T-cell (primary cell): ENCODE measurements around the gene MCOLN3. TPM values are rescaled to one million over a fixed set of nuclear protein-coding genes. Genes with fewer than 3 reads are reported as not detected.
A peak's percentile ranks its signal among the peaks of the same experiment; 100 is the strongest.

Experiments
- ATAC-seq, 4 experiments: fragments of 200-7000 bp in 3 of 4; fragments of 150-1000 bp in 1 of 4; cut with Tn5 transposase; replicated peaks in 1 of 4; 1 replicate in 3 of 4; 2 replicates in 1 of 4; pipeline ENCODE4 v1.10.0; 2021; ENCODE audit warnings: moderate library complexity in 3 of 4, mild to moderate bottlenecking in 2 of 4, moderate number of reproducible peaks in 1 of 4
- CTCF ChIA-PET, 2 donors: fragments of 300-600 bp; sonication (Branson Sonifier 250); formaldehyde crosslinking; loops; one replicate each; lab custom pipeline; 2022; ENCODE audit warnings: antibody characterized with exemption in 2 of 2; lab: Charles Lee
- POLR2A ChIA-PET, 2 donors: fragments of 300-600 bp; sonication (Branson Sonifier 250); formaldehyde crosslinking; loops; one replicate each; lab custom pipeline; 2022; ENCODE audit warnings: antibody characterized with exemption in 2 of 2; lab: Charles Lee
- DNase-seq, 35 experiments: peaks; one replicate each; pipeline versions ENCODE4 v3.0.0 to v3.0.0-alpha.2; 2013 to 2023
- H3K27ac ChIP-seq: one replicate; pipeline ENCODE4 v1.5.1; 2013; ENCODE audit warnings: low read length
- H3K27me3 ChIP-seq, 2 experiments: replicated peaks in 1 of 2; 1 replicate in 1 of 2; 2 replicates in 1 of 2; pipeline versions ENCODE4 v1.6.1 to v1.7.0; 2013; ENCODE audit warnings: low read length in 1 of 2, mixed read lengths in 1 of 2; ENCODE audit not compliant: control insufficient read depth in 2 of 2, insufficient read depth in 2 of 2; ENCODE audit errors: extremely low read depth in 1 of 2
- H3K36me3 ChIP-seq, 2 donors: 1 replicate in 1 of 2; 2 replicates in 1 of 2; pipeline versions ENCODE4 v1.6.1 to v1.7.0; 2013; ENCODE audit warnings: low read length in 1 of 2; ENCODE audit not compliant: control insufficient read depth in 2 of 2, insufficient read depth in 1 of 2; ENCODE audit errors: extremely low read depth in 1 of 2
- H3K4me1 ChIP-seq, 2 experiments: 1 replicate in 1 of 2; 2 replicates in 1 of 2; pipeline versions ENCODE4 v1.6.1 to v1.7.0; 2013; ENCODE audit warnings: low read length in 2 of 2, mixed read lengths in 1 of 2; ENCODE audit not compliant: insufficient read depth in 2 of 2, control insufficient read depth in 1 of 2; ENCODE audit errors: extremely low read depth in 1 of 2
- H3K4me3 ChIP-seq, 2 donors: 1 replicate in 1 of 2; 2 replicates in 1 of 2; pipeline versions ENCODE4 v1.5.1 to v1.7.0; 2013; ENCODE audit warnings: mild to moderate bottlenecking in 2 of 2, low read length in 1 of 2, moderate library complexity in 1 of 2; ENCODE audit not compliant: control insufficient read depth in 1 of 2; ENCODE audit errors: extremely low read depth in 1 of 2
- H3K9me3 ChIP-seq: 2 replicates; pipeline ENCODE4 v1.7.0; 2013
- H3K27ac Mint-ChIP-seq, 2 donors: one replicate each; pipeline ENCODE4 v1.8.0; 2020 to 2021; ENCODE audit warnings: mild to moderate bottlenecking in 2 of 2, mixed read lengths in 2 of 2
- H3K27me3 Mint-ChIP-seq, 2 donors: one replicate each; pipeline ENCODE4 v1.8.0; 2021 to 2022; ENCODE audit warnings: mixed read lengths in 2 of 2
- H3K36me3 Mint-ChIP-seq: one replicate; pipeline ENCODE4 v1.8.0; 2021; ENCODE audit warnings: mixed read lengths
- H3K4me1 Mint-ChIP-seq, 3 donors: one replicate each; pipeline ENCODE4 v1.8.0; 2020 to 2022; ENCODE audit warnings: mixed read lengths in 3 of 3, mild to moderate bottlenecking in 1 of 3
- H3K4me3 Mint-ChIP-seq, 3 donors: one replicate each; pipeline ENCODE4 v1.8.0; 2020 to 2022; ENCODE audit warnings: mild to moderate bottlenecking in 3 of 3, mixed read lengths in 3 of 3, moderate library complexity in 3 of 3
- H3K9me3 Mint-ChIP-seq, 3 donors: one replicate each; pipeline ENCODE4 v1.8.0; 2020 to 2022; ENCODE audit warnings: mixed read lengths in 3 of 3
- WGBS: methylation state at CpG from one replicate; pipeline ENCODE4 v1.1.5; 2013; ENCODE audit warnings: missing lambda C conversion rate; ENCODE audit not compliant: insufficient coverage; 5-methylcytosine and 5-hydroxymethylcytosine counted together
- total RNA-seq, 35 experiments: library from RNA in 6 of 35; stranded (reverse) in 6 of 35; fragments of 120-200 nt in 1 of 35; gene quantifications; one replicate each; pipeline versions ENCODE4 v1.2.1 to v1.2.4 and lab custom pipeline; 2013 to 2026

The MCOLN3 gene
- total RNA-seq, 5 donors from 2014 or later (not counting 1 experiment from before 2014, with no cell fraction given) = 2.1 to 7.2 (median 2.8) TPM

GRCh38 chr1:85065550-85065949 lies 17.2 kb upstream of the MCOLN3 start:
- peaks cover 0 to 11% of the 10 kb centered on the region in 2 donors for H3K27me3 Mint-ChIP-seq

GRCh38 chr1:85062425-85063026 lies 14.2 kb upstream of the MCOLN3 start:
- Histone ChIP-seq H3K27ac (no peak overlapping the region), H3K27me3 (peaks cover 0 to 7% of the 10 kb centered on the region in 2 experiments), H3K9me3 (no peaks in the 10 kb centered on the region), H3K4me3 (peak overlapping the region in 1 of 2 donors; percentile 47), H3K36me3 (no peaks in the 10 kb centered on the region), H3K4me1 (peaks cover 8 to 10% of the 10 kb centered on the region in 2 experiments)
- H3K27me3 Mint-ChIP-seq = peaks cover 3 to 8% of the 10 kb centered on the region in 2 donors
- no peak for DNase-seq
- ATAC-seq = peak in 3 of 4 experiments; percentile 9 to 25 (median 10)
- H3K27ac Mint-ChIP-seq = peak overlapping the region in 1 of 2 donors; percentile 10
- CTCF ChIA-PET = interaction anchor here (0.9 to 2.8 kb wide), 4 partner anchors 118 to 197 kb away, joined by 3 to 18 read pairs (median 4); partner anchors contain the start of gene C1orf52 (in 1 of the 2)
- H3K4me1 Mint-ChIP-seq = peaks cover 14 to 16% (median 16%) of the 10 kb centered on the region in 3 donors
- POLR2A ChIA-PET = no interaction called here
- H3K36me3 Mint-ChIP-seq = no peaks in the 10 kb centered on the region
- H3K9me3 Mint-ChIP-seq = no peaks in the 10 kb centered on the region
- WGBS = 0% methylated on average over 1 of the region's 7 CpGs
- peak overlapping the region; percentile 79 to 85 (median 83) for H3K4me3 Mint-ChIP-seq

More at GRCh38 chr1:85065550-85065949, 17.2 kb upstream of the MCOLN3 start:
- H3K4me3 Mint-ChIP-seq = no peak overlapping the region
- no peak overlapping the region for H3K27ac Mint-ChIP-seq
- no peak overlapping the region for H3K27ac ChIP-seq
- peaks cover 14 to 16% (median 15%) of the 10 kb centered on the region in 3 donors for H3K4me1 Mint-ChIP-seq
- no peak for ATAC-seq
- H3K36me3 ChIP-seq = no peaks in the 10 kb centered on the region
- WGBS = no CpG with 5 or more reads among the region's 1 CpG
- peaks cover 0 to 7% of the 10 kb centered on the region in 2 experiments for H3K27me3 ChIP-seq
- H3K9me3 Mint-ChIP-seq = no peaks in the 10 kb centered on the region
- ChIA-PET CTCF (no interaction called here), POLR2A (no interaction called here)
- no peaks in the 10 kb centered on the region for H3K36me3 Mint-ChIP-seq
- H3K4me3 ChIP-seq = no peak overlapping the region
- no peaks in the 10 kb centered on the region for H3K9me3 ChIP-seq
- no peak for DNase-seq
- H3K4me1 ChIP-seq = peaks cover 8 to 10% of the 10 kb centered on the region in 2 experiments

- peaks cover 14 to 16% (median 16%) of the 10 kb centered on the region in 3 donors for H3K4me1 Mint-ChIP-seq
- H3K27ac ChIP-seq = no peak overlapping the region
- ChIA-PET POLR2A (no interaction called here), CTCF (interaction anchor here (0.9 to 2.8 kb wide), 4 partner anchors 117 to 197 kb away, joined by 3 to 18 read pairs (median 4); partner anchors contain the start of gene C1orf52 (in 1 of the 2))
- H3K36me3 Mint-ChIP-seq = no peaks in the 10 kb centered on the region
- H3K36me3 ChIP-seq = no peaks in the 10 kb centered on the region
- peaks cover 3 to 8% of the 10 kb centered on the region in 2 donors for H3K27me3 Mint-ChIP-seq
- peak; percentile 99 to 100 (median 100) for ATAC-seq
- H3K9me3 Mint-ChIP-seq = no peaks in the 10 kb centered on the region
- WGBS = 0% methylated on average over 3 of the region's 25 CpGs
- peak; percentile 50 to 96 (median 83) for DNase-seq
- peak overlapping the region; percentile 47 to 69 for H3K4me3 ChIP-seq
- H3K9me3 ChIP-seq = no peaks in the 10 kb centered on the region
- H3K4me3 Mint-ChIP-seq = peak overlapping the region; percentile 79 to 85 (median 83)
- peaks cover 8 to 10% of the 10 kb centered on the region in 2 experiments for H3K4me1 ChIP-seq
- H3K27ac Mint-ChIP-seq = peak overlapping the region; percentile 62 to 76
- H3K27me3 ChIP-seq = peaks cover 0 to 7% of the 10 kb centered on the region in 2 experiments
Measured at GRCh38 chr1:85061711-85062424, 13.6 kb upstream of the MCOLN3 start.

- CTCF ChIA-PET = interaction anchor here in 1 of 2 donors (0.7 kb wide), 1 partner anchor 913 kb away, joined by 3 read pairs; no protein-coding TSS in a partner anchor
- Mint-ChIP-seq H3K4me1 (peaks cover 14 to 16% (median 16%) of the 10 kb centered on the region in 3 donors), H3K36me3 (no peaks in the 10 kb centered on the region), H3K27ac (no peak overlapping the region), H3K9me3 (no peaks in the 10 kb centered on the region), H3K27me3 (peaks cover 3 to 8% of the 10 kb centered on the region in 2 donors), H3K4me3 (no peak overlapping the region)
- H3K36me3 ChIP-seq = no peaks in the 10 kb centered on the region
- DNase-seq (no peak), ATAC-seq (no peak)
- WGBS = 82% methylated on average over 2 of the region's 2 CpGs
- POLR2A ChIA-PET = no interaction called here
- H3K4me1 ChIP-seq = peaks cover 8 to 10% of the 10 kb centered on the region in 2 experiments
- H3K9me3 ChIP-seq = no peaks in the 10 kb centered on the region
- H3K4me3 ChIP-seq = no peak overlapping the region
- no peak overlapping the region for H3K27ac ChIP-seq
- peaks cover 0 to 7% of the 10 kb centered on the region in 2 experiments for H3K27me3 ChIP-seq
Measured at GRCh38 chr1:85060038-85060437, 11.7 kb upstream of the MCOLN3 start.

GRCh38 chr1:85059563-85059962 lies 11.3 kb upstream of the MCOLN3 start:
- Histone ChIP-seq H3K36me3 (no peaks in the 10 kb centered on the region), H3K4me1 (peaks cover 8 to 10% of the 10 kb centered on the region in 2 experiments), H3K4me3 (no peak overlapping the region), H3K27me3 (peaks cover 0 to 7% of the 10 kb centered on the region in 2 experiments), H3K9me3 (no peaks in the 10 kb centered on the region), H3K27ac (no peak overlapping the region)
- no peaks in the 10 kb centered on the region for H3K36me3 Mint-ChIP-seq
- no peak for ATAC-seq
- POLR2A ChIA-PET = no interaction called here
- WGBS = 80% methylated on average over 1 of the region's 2 CpGs
- CTCF ChIA-PET = no interaction called here
- peaks cover 3 to 8% of the 10 kb centered on the region in 2 donors for H3K27me3 Mint-ChIP-seq
- H3K9me3 Mint-ChIP-seq = no peaks in the 10 kb centered on the region
- H3K27ac Mint-ChIP-seq = no peak overlapping the region
- no peak overlapping the region for H3K4me3 Mint-ChIP-seq
- H3K4me1 Mint-ChIP-seq = peaks cover 14 to 16% (median 16%) of the 10 kb centered on the region in 3 donors
- no peak for DNase-seq

GRCh38 chr1:85058786-85059185 lies 10.5 kb upstream of the MCOLN3 start:
- Histone ChIP-seq H3K9me3 (no peaks in the 10 kb centered on the region), H3K36me3 (no peaks in the 10 kb centered on the region), H3K27me3 (peaks cover 0 to 7% of the 10 kb centered on the region in 2 experiments), H3K27ac (no peak overlapping the region), H3K4me3 (no peak overlapping the region), H3K4me1 (peaks cover 8 to 10% of the 10 kb centered on the region in 2 experiments)
- no peak for ATAC-seq
- Mint-ChIP-seq H3K4me1 (peaks cover 14 to 16% (median 16%) of the 10 kb centered on the region in 3 donors), H3K27me3 (peaks cover 3 to 8% of the 10 kb centered on the region in 2 donors), H3K27ac (no peak overlapping the region), H3K36me3 (no peaks in the 10 kb centered on the region), H3K9me3 (no peaks in the 10 kb centered on the region), H3K4me3 (no peak overlapping the region)
- WGBS = no CpG with 5 or more reads among the region's 1 CpG
- DNase-seq = no peak
- ChIA-PET CTCF (interaction anchor here in 1 of 2 donors (0.8 kb wide), 1 partner anchor 32 kb away, joined by 3 read pairs; no protein-coding TSS in a partner anchor), POLR2A (no interaction called here)
